ENCODE data around the gene REELD1. TPM values are rescaled to one million over a fixed set of nuclear protein-coding genes. Genes with fewer than 3 reads are reported as not detected.

Gene REELD1
- total RNA-seq, 1 donor from 2014 or later = 0.29 TPM

GRCh38 chr4:146207410-146207809 lies 6.9 kb upstream of the REELD1 start:
- no peaks in the 10 kb centered on the region for H3K4me1 ChIP-seq
- no peaks in the 10 kb centered on the region for H3K9me3 ChIP-seq
- TF ChIP-seq CTCF (IDR thresholded peaks at IDR 0.05) = no peak
- no peaks in the 10 kb centered on the region for H3K27me3 ChIP-seq
- DNase-seq = no peak
- H3K27ac ChIP-seq = no peak overlapping the region
- H3K4me3 ChIP-seq = no peak overlapping the region
- intact Hi-C loops (cut with DNase I) = no loop called here
- ATAC-seq = no peak
- no peaks in the 10 kb centered on the region for H3K36me3 ChIP-seq

DNA sequence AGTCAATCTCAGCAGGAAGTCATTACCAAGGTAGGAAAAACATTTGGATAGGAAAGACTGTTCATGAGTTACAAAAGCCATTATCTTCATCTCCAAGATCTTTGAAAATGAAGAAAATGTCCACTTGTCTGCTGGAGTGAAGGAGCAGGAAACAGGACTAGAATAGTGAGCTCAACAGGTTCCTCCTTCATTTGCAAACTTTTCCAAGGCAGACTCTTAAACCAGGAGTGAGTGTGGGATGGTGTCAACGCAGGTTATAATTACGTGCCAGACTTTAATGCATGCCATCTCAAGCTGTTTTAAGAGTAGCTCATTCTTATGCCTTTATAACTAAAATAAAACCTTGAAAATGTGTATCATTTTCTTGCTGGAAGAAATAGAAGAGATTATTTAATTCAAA lies 3.4 kb upstream of the REELD1 start:
- ATAC-seq (no peak), DNase-seq (no peak)
- intact Hi-C loops (cut with DNase I) = no loop called here
- Histone ChIP-seq H3K27ac (no peak overlapping the region), H3K36me3 (no peaks in the 10 kb centered on the region), H3K27me3 (no peaks in the 10 kb centered on the region), H3K4me3 (no peak overlapping the region), H3K4me1 (no peaks in the 10 kb centered on the region), H3K9me3 (no peaks in the 10 kb centered on the region)
- TF ChIP-seq CTCF (IDR thresholded peaks at IDR 0.05) = no peak

DNA sequence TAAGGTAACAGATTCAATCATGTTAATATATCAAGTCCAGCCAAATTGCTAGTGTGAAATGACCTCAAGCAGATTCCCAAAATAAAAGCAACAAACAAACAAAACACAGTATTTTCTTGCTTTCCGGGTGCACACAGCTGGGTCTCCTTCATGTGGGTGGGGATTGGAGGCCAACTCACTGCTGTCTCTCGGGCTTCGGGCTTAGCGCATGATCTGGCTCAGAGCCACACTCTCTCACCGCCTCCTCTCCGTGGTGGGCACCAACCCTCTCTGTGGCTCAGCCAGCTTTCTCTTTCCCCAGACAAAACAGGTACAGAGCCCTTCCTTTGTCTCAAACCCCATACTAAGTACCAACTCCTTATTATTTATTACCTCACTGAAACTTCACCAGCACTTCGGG lies 2.9 kb upstream of the REELD1 start:
- no peak for DNase-seq
- no peak for ATAC-seq
- Histone ChIP-seq H3K9me3 (no peaks in the 10 kb centered on the region), H3K27me3 (no peaks in the 10 kb centered on the region), H3K36me3 (no peaks in the 10 kb centered on the region), H3K27ac (no peak overlapping the region), H3K4me3 (no peak overlapping the region), H3K4me1 (no peaks in the 10 kb centered on the region)
- no peak for TF ChIP-seq CTCF (IDR thresholded peaks at IDR 0.05)
- intact Hi-C loops (cut with DNase I) = no loop called here

DNA sequence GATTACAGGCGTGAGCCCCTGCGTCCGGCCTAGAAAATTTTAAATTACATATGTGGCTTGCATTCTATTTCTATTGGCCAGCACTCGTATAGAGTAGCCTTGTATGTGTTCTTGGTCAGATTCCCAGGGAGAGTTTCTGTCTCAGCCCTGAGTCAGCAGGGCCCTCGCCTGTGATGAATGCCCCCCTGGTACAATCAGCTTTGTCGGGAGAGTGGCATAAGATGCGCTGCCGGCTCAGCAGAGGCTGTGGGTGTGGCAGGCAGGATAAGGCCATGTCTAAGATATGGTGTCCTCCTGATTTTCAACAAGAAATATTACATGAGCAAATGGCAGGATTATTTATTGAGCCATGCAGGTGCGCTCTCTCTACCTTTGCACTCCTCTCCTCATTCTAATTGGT lies 1.6 kb upstream of the REELD1 start:
- ATAC-seq = no peak
- no peak for DNase-seq
- intact Hi-C loops (cut with DNase I) = no loop called here
- Histone ChIP-seq H3K9me3 (no peaks in the 10 kb centered on the region), H3K4me1 (no peaks in the 10 kb centered on the region), H3K36me3 (no peaks in the 10 kb centered on the region), H3K4me3 (no peak overlapping the region), H3K27me3 (no peaks in the 10 kb centered on the region), H3K27ac (no peak overlapping the region)
- TF ChIP-seq CTCF (IDR thresholded peaks at IDR 0.05) = no peak

- TF ChIP-seq CTCF (IDR thresholded peaks at IDR 0.05) = no peak
- intact Hi-C loops (cut with DNase I) = no loop called here
- DNase-seq (no peak), ATAC-seq (peak; percentile 55)
- Histone ChIP-seq H3K27ac (no peak overlapping the region), H3K4me1 (no peaks in the 10 kb centered on the region), H3K9me3 (no peaks in the 10 kb centered on the region), H3K4me3 (no peak overlapping the region), H3K27me3 (no peaks in the 10 kb centered on the region), H3K36me3 (no peaks in the 10 kb centered on the region)
These were observed 8.0 kb downstream of the REELD1 start for GRCh38 chr4:146222313-146222712.

DNA sequence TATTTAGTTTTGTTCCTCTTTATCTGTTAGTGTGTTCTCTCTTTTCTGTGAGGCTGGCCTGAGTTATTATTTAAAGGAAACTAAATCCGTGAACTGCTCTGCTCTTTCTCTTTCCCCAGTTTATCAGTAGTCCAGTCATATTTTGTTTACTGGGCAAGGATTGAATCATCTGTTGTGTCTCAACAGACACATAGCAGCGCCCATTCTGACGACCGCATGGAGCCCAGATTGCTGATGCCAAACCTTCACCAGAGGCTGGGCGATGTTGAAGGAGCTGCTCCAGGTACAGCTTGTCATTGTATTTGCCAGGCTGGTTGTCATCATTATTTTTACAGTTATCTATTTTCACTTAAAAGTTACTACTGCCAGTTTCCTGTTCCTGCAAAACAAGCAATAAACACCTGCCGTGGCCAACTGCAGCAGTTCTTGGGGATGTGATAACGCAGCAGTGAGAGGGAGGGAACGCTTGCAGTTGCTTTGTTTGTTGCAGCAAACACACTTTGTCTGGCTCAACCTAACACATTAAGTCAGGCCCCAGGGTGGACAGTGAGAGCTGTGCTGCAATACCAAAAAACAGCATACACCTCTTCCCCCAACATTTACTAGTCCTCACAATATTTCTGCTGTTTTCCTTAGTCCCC lies 10.1 kb downstream of the REELD1 start:
- no peak for DNase-seq
- peak overlapping the region; percentile 4 for H3K27ac ChIP-seq
- ATAC-seq = no peak
- no peaks in the 10 kb centered on the region for H3K27me3 ChIP-seq
- intact Hi-C loops (cut with DNase I) = no loop called here
- no peaks in the 10 kb centered on the region for H3K9me3 ChIP-seq
- H3K4me3 ChIP-seq = no peak overlapping the region
- H3K36me3 ChIP-seq = no peaks in the 10 kb centered on the region
- H3K4me1 ChIP-seq = no peaks in the 10 kb centered on the region
- no peak for TF ChIP-seq CTCF (IDR thresholded peaks at IDR 0.05)
